Transverse colon (tissue), 4 donors: ENCODE measurements around the gene IL1B. TPM values are rescaled to one million over a fixed set of nuclear protein-coding genes. Genes with fewer than 3 reads are reported as not detected.
"Not testable (repeated sequence)": the region's sequence is repeated elsewhere in the genome, so short reads cannot be mapped to it uniquely, and the experiment has no call there.

ENCODE experiments used
- DNase-seq: peaks from one replicate; pipeline ENCODE4 v3.0.0-alpha.2; 2019
- H3K27ac ChIP-seq, 4 donors: fragments of 200-600 bp; sonication (generic); 2 replicates each; pipeline ENCODE4 v1.5.1; 2016 to 2018; ENCODE audit warnings: inconsistent platforms in 4 of 4
- H3K27me3 ChIP-seq: fragments of 200-600 bp; sonication (generic); 2 replicates; pipeline ENCODE4 v1.5.1; 2017; ENCODE audit warnings: inconsistent platforms
- H3K36me3 ChIP-seq, 4 donors: fragments of 200-600 bp; sonication (generic); 2 replicates each; pipeline ENCODE4 v1.5.1; 2017 to 2019; ENCODE audit warnings: inconsistent platforms in 4 of 4
- H3K4me1 ChIP-seq, 4 donors: fragments of 200-600 bp; sonication (generic); 2 replicates each; pipeline ENCODE4 v1.5.1; 2017 to 2020; ENCODE audit warnings: inconsistent platforms in 4 of 4
- H3K4me3 ChIP-seq, 4 donors: fragments of 200-600 bp; sonication (generic); 1 replicate in 1 of 4; 2 replicates in 3 of 4; pipeline versions ENCODE4 v1.5.1 to v1.6.1; 2017 to 2019; ENCODE audit warnings: inconsistent platforms in 4 of 4
- H3K9me3 ChIP-seq, 2 donors: fragments of 200-600 bp; sonication (generic); 2 replicates each; pipeline ENCODE4 v1.5.1; 2017 to 2019; ENCODE audit warnings: inconsistent platforms in 2 of 2
- CTCF ChIP-seq, 5 experiments: fragments of 200-600 bp in 3 of 5; fragments of 450-650 bp in 2 of 5; sonication (generic) in 3 of 5; IDR thresholded peaks; 1 replicate in 2 of 5; 2 replicates in 3 of 5; pipeline ENCODE4 v1.5.1; 2016 to 2017; ENCODE audit warnings: antibody characterized with exemption in 5 of 5, inconsistent platforms in 3 of 5, mild to moderate bottlenecking in 2 of 5, moderate library complexity in 1 of 5
- EP300 ChIP-seq: sonication (generic); formaldehyde crosslinking; IDR thresholded peaks from one replicate; pipeline ENCODE4 v1.6.1; 2017; ENCODE audit warnings: antibody characterized with exemption, low read depth
- POLR2A ChIP-seq: fragments of 450-650 bp; IDR thresholded peaks from one replicate; pipeline ENCODE4 v1.6.1; 2016; ENCODE audit warnings: antibody characterized with exemption, mild to moderate bottlenecking, moderate library complexity
- POLR2AphosphoS5 ChIP-seq, 3 donors: sonication (generic); formaldehyde crosslinking; IDR thresholded peaks; one replicate each; pipeline ENCODE4 v1.6.1; 2016; ENCODE audit warnings: antibody characterized with exemption in 3 of 3
- WGBS, 2 donors: methylation state at CpG; one replicate each; pipeline ENCODE4 v1.1.5; 2018; ENCODE audit warnings: low coverage in 1 of 2; 5-methylcytosine and 5-hydroxymethylcytosine counted together
- in situ Hi-C, 4 donors: fragments of 200-750 bp; cut with MboI; loops; one replicate each; pipeline versions ENCODE4 v1.15.0 to v1.15.1; 2017; ENCODE audit warnings: low sequenced_read_pairs in 3 of 4, low pct_ligation_motif_present in 1 of 4, low pct_unique_long_range_greater_than_20kb in 1 of 4
- intact Hi-C: fragments of 100-400 bp; cut with DNase I; formaldehyde crosslinking; loops from one replicate; pipeline ENCODE4 v1.15.1; 2023; ENCODE audit warnings: low total_unique reads
- total RNA-seq, 4 donors: library from RNA; depleted of rRNA; stranded (reverse); fragments of >200 nt; gene quantifications; one replicate each; pipeline ENCODE4 v1.1.0, GENCODE V29; 2016

IL1B gene
- total RNA-seq, 4 donors from 2014 or later = 1.9 to 7.1 (median 4.6) TPM; not detected in 1

DNA sequence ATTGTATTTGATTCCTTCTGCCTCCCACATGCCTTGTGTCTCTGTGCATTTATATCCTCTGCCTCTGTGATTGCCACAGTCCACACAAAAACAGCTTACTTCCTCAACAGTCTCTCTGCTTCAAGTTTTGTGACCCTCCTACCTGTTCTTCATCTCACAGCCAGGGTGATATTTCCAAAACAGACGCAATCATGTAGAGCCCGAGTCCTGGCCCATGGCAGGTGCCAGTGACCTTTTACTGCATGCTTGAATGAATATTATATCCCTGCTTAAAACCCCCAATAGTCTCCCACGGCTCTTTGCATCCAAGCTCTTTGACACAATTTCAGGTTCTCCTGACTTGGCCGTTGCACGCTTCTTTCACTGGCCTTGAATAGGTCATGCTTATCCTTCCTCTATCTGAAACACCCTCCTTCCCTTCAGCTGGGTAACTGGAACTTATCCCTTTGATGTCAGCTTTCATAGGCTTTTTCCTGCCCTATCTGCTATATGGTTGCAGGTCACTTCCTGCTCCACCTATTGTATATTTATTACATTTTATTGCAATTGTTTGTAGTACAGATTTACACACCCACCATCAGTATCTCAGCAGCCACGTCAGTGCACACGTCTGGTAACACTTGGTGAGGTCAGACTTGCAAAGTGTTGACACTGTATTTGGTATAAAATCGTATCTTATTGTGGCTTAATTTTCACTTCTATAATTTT lies 29.7 kb upstream of the IL1B start:
- H3K27me3 ChIP-seq = no peaks in the 10 kb centered on the region
- 50 to 51% methylated on average over 5 to 8 of the region's 8 CpGs for WGBS, 2 donors
- H3K27ac ChIP-seq = peak overlapping the region in 3 of 4 donors; percentile 18 to 47 (median 46)
- no peak for TF ChIP-seq POLR2A
- TF ChIP-seq POLR2AphosphoS5 (IDR thresholded peaks at IDR 0.05) = peak in 2 of 3 donors; percentile 46
- H3K36me3 ChIP-seq = no peaks in the 10 kb centered on the region
- DNase-seq = peak; percentile 52
- intact Hi-C loops = no loop called here
- H3K4me3 ChIP-seq = no peak overlapping the region
- in situ Hi-C loops = no loop called here
- H3K4me1 ChIP-seq = peaks cover 7 to 36% (median 24%) of the 10 kb centered on the region in 4 donors
- peaks cover 0 to 5% of the 10 kb centered on the region in 2 donors for H3K9me3 ChIP-seq

DNA sequence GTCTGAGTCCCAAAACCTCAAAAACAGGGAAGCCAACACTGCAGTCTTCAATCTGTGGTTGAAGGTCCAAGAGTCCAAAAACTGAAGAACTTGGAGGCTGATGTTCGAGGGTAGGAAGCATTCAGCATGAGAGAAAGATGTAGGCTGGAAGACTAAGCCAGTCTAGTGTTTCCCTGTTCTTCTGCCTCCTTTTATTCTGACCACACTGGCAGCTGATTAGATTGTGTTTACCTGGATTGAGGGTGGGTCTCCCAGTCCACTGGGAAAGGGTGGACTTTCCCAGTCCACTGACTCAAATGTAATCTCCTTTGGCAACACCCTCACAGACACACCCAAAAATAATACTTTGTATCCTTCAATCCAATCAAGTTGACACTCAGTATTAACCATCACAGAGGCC lies 27.5 kb upstream of the IL1B start:
- intact Hi-C loops = no loop called here
- peaks cover 5 to 12% of the 10 kb centered on the region in 2 donors for H3K9me3 ChIP-seq
- H3K27ac ChIP-seq = no peak overlapping the region
- WGBS, 2 donors = 81% methylated on average over 1 of the region's 1 CpG; no CpG with 5 or more reads in 1 of the 2 donors
- DNase-seq = no peak
- in situ Hi-C loops = no loop called here
- H3K4me3 ChIP-seq = no peak overlapping the region
- peaks cover 3 to 14% (median 9%) of the 10 kb centered on the region in 4 donors for H3K4me1 ChIP-seq
- H3K27me3 ChIP-seq = no peaks in the 10 kb centered on the region
- TF ChIP-seq EP300 (no peak), CTCF (IDR thresholded peaks at IDR 0.05) (no peak)
- H3K36me3 ChIP-seq = no peaks in the 10 kb centered on the region

- H3K36me3 ChIP-seq, H3K4me3 ChIP-seq, H3K4me1 ChIP-seq, intact Hi-C loops, in situ Hi-C loops, H3K27me3 ChIP-seq, DNase-seq, H3K27ac ChIP-seq: not testable (repeated sequence)
- peaks cover 5 to 15% of the 10 kb centered on the region in 2 donors for H3K9me3 ChIP-seq
- WGBS, 2 donors = 89% methylated on average over 6 of the region's 6 CpGs
These were observed 23.0 kb upstream of the IL1B start for GRCh38 chr2:112859406-112860183.

DNA sequence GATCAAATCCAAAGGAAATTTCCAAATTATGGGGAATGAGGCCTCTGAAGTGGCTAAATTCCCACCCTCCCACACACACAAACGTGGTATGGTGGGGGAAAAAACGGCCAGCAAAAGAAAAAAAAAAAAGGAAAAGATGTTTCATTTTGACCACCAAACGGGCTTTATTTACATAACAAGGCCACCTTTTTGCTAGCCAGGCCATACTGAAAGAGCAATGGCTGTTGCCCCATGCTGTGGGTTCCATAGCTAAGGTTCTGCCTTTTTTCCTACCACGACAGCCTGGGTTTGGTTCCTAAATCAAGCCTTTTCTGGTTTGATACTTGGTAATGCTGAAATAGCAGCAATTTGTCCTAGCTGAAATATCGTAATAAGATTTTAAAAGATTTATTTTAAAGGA lies 14.0 kb upstream of the IL1B start:
- Histone ChIP-seq H3K27me3 (no peaks in the 10 kb centered on the region), H3K4me1 (no peaks in the 10 kb centered on the region), H3K27ac (no peak overlapping the region), H3K9me3 (no peaks in the 10 kb centered on the region), H3K36me3 (no peaks in the 10 kb centered on the region), H3K4me3 (no peak overlapping the region)
- in situ Hi-C loops = no loop called here
- TF ChIP-seq POLR2A = no peak
- intact Hi-C loops = no loop called here
- no peak for DNase-seq
- 73 to 76% methylated on average over 5 of the region's 5 CpGs for WGBS, 2 donors

DNA sequence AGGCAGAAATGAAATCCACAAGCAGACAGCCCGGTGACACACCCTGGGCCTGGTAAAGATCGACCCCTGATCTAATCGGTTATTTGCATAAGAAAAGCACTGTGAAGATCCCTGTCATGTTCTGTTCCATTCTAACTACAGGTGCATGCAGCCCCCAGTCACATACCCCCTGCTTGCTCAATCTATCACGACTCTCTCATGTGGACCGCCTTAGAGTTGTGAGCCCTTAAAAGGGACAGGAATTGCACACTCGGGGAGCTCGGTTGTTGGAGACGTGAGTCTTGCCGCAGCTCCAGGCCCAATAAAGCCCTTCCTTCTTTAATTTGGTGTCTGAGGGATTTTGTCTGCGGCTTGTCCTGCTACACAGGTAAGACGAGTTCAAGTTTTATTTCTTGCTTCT lies 13.4 kb upstream of the IL1B start:
- Histone ChIP-seq H3K4me1 (no peaks in the 10 kb centered on the region), H3K4me3 (no peak overlapping the region), H3K27me3 (no peaks in the 10 kb centered on the region), H3K36me3 (no peaks in the 10 kb centered on the region), H3K9me3 (no peaks in the 10 kb centered on the region), H3K27ac (no peak overlapping the region)
- TF ChIP-seq CTCF (IDR thresholded peaks at IDR 0.05) = no peak
- no peak for TF ChIP-seq POLR2A
- 93 to 98% methylated on average over 8 to 11 of the region's 11 CpGs for WGBS, 2 donors
- DNase-seq = no peak
- intact Hi-C loops (no loop called here), in situ Hi-C loops (no loop called here)
